Fibroblast of gingiva (primary cell): ENCODE results near the gene KIF27.
"Not testable (repeated sequence)": the region's sequence is repeated elsewhere in the genome, so short reads cannot be mapped to it uniquely, and the experiment has no call there.

Experiments used
- DNase-seq: peaks from one replicate; pipeline ENCODE4 v3.0.0-alpha.2; 2011; ENCODE audit warnings: low read depth

Gene KIF27

GRCh38 chr9:83933790-83934189 lies 12.6 kb upstream of the KIF27 start:
- DNase-seq = peak; percentile 89

DNA sequence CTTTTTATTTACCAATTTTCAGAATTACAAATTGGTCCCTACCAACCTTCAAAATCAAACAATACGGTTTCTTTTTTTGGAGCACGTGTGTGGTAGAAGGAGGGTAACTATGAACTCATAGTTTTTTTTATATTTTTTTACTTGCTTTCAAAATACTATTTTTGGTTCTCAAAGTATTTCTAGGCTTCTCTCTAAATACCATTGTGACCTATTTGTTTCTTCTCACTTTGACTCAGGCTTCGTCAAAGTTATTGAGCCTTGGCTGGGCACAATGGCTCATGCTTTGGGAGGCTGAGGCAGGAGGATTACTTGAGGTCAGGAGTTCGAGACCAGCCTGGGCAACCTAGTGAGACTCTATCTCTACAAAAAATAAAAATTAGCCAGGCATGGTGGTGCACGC lies 11.6 kb upstream of the KIF27 start:
- no peak for DNase-seq

DNA sequence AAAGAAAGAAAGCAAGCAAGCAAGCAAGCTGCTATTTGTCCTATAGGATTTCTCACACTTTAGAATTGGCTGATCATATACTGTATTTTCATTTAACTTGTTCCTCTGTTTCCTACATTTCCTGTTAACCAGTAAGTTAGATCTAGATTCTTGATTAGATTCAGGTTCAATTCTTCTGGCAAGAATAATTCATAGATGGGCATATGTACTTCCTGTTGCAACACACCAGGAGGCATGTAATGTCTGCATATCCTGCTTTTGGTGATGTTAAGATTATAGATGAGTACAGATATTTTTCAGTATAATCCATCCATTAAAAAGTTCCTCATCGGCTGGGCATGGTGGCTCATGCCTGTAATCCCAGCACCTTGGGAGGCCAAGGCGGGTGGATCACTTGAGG lies 10.8 kb upstream of the KIF27 start:
- no peak for DNase-seq

DNA sequence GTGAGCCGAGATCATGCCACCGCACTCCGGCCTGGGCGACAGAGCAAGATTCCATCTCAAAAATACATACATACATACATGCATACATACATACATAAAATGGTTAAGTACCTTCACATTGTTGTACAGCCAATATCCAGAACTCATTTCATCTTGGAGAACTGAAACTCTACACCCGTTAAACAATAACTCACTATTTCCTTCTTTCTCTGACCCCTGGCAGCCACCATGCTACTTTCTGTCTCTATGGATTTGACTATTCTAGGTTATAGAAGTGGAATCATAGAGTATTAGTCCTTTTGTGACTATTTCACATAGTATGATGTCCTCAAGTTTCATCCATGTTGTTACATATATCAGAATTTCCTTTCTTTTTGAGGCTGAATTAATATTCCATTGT lies 9.6 kb upstream of the KIF27 start:
- DNase-seq = no peak

DNA sequence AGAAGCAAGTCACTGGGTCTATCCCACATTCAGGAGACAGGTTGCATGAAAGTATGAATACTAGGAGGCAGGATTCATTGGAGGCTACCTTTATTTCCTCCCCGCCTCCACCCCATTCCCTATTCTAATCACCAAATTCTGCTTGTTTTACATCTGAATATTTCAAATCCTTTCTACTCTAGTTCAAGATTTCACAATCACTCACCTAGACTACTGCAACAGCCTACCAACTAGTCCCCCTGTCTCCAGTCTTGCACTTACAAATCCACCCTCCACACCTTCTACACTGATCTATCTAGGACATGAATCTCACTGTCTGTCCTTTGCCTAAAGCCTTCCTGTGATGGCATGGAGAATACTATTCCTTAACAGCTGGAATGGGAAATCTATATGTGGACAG lies 6.4 kb upstream of the KIF27 start:
- no peak for DNase-seq

GRCh38 chr9:83920469-83920926 lies 734 bp downstream of the KIF27 start:
- peak; percentile 6 for DNase-seq

DNA sequence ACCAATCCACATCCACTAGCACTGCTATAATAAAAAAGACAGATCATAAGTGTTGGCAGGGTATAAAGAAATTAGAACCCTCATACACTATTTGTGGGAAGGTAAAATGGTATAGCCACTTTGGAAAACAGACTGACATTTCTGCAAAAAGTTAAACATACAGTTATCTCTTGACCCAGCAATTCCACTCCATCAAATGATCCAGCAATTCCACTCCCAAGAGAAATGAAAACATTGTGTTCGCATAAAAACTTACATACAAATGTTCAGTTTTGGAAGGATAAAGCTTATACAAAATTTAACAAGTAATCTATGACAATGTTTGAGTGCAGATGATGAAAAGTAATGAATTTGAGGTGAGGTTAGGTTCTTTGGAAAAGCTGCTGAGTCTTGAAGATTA lies 2.1 kb downstream of the KIF27 start:
- DNase-seq = no peak

DNA sequence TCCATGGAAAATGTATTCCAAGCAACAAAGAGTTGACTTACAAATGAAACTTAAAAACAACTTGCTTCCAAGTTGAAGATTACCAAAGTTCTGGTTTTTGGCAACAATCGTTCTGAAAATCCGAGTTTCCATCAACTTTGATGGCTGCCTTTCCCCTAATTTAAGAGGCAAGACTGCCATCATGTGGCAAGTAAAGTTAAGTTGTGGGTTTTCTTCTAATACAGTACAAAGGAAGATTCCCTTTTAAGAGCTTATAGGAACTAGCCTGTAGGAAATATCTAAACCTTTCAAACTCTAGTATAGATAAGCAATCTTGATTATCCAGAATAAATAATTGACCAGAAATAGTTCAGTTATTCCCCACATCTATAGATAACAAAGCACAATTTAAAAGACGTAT lies 9.0 kb downstream of the KIF27 start:
- DNase-seq = peak; percentile 30

DNA sequence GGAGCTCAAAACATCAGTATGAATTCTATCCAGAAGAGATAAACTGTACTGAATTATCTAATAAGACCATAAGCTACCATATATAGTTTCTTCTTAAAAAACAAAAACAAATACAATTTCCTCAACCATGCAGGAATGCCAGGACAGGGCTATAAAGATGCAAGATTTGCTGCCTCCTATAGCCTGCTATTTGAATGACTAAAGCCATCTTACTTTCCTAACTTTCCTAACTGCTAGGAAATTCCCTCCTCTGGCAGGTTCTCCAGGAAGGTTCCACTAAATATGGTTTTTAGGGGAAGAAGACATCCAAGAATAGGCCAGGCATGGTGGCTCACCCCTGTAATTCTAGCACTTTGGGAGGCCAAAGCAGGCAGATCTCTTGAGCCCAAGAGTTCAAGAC lies 15.1 kb downstream of the KIF27 start:
- DNase-seq = no peak

DNA sequence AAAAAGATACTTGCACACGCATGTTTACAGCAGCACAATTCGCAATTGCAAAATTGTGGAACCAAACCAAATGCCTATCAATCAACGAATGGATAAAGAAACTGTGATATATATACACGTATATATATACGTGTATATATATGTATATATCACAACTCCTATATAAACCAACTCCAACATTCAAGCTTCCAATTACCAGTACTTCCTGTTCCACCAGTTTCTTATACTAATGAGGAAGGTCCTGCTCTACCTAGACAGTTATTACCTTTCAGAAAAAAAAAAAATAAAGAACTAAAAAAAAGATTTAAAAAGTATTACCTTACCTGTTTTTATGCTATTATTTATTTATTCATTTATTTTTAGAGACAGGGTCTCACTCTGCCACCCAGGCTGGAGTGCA lies 20.6 kb downstream of the KIF27 start:
- not testable (repeated sequence) for DNase-seq

DNA sequence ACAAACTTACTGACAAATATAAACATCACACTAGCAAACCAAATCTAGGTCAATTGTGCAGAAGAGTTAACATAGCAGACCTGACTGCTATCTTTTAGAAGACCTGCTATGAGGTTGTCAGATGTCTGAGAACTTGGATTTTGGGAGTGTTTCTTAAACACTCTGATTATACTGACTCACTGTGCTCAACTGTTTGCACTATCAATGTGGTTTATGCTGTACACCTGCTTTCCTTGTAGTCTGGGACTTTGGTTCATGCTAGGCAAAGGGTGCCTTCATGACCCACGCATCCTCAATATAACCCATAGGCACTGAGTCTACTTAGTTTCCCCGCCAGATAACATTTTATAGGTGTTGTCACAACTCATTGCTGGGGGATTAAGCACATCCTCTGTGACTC lies 26.9 kb downstream of the KIF27 start:
- not testable (repeated sequence) for DNase-seq

GRCh38 chr9:83886498-83886897 lies 34.7 kb downstream of the KIF27 start:
- not testable (repeated sequence) for DNase-seq

- peak; percentile 89 for DNase-seq
Observed at GRCh38 chr9:83885559-83886240, 35.5 kb downstream of the KIF27 start.

DNA sequence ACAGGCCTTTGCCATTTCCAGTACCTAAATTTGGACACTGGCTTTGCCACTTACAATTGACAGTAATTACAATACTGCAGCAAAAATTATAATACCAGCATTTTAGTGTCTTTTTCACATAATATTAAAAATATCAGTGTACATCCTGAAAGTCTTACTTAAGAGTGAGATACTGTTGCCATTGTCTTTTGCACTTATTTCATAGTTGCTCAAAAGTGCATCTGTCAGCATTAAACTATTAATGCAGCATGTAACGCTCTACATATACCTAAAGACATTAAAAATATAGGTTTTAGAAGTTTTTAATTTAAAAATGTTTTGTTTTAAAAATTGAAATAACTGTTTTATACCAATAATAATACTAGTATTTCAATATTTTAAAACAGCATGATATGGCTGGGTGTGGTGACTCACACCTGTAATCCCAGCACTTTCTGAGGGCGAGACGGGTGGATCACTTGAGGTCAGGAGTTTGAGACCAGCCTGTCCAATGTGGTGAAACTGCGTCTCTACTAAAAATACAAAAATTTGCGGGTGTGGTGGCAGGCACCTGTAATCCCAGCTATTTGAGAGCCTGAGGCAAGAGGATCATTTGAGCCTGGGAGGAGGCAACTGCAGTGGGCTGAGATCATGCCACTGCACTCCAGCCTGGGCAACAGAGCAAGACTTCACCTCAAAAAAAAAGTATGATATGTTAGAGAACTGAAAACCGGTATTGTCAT lies 39.4 kb downstream of the KIF27 start:
- DNase-seq = not testable (repeated sequence)

DNA sequence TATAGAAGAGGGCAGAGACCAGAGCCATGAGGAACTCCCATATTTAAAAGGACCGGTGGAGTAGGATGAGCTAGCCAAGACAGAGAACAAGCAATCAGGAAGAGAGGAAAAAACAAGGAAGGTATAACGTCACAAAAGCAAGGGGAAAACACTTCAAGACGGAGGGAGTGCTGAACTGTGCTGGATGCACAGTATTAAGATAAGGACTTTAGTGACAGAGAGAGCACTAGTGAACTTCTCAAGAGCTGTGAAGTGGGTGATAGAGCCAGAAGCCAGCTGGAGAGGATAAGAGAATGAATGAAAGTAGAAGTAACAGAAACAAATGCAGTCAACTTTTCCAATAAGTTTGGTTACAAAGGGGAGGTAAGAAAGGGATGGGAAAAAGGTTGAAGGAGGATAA lies 45.7 kb downstream of the KIF27 start:
- DNase-seq = not testable (repeated sequence)

- not testable (repeated sequence) for DNase-seq
Observed at GRCh38 chr9:83849895-83850294, 71.3 kb downstream of the KIF27 start.

DNA sequence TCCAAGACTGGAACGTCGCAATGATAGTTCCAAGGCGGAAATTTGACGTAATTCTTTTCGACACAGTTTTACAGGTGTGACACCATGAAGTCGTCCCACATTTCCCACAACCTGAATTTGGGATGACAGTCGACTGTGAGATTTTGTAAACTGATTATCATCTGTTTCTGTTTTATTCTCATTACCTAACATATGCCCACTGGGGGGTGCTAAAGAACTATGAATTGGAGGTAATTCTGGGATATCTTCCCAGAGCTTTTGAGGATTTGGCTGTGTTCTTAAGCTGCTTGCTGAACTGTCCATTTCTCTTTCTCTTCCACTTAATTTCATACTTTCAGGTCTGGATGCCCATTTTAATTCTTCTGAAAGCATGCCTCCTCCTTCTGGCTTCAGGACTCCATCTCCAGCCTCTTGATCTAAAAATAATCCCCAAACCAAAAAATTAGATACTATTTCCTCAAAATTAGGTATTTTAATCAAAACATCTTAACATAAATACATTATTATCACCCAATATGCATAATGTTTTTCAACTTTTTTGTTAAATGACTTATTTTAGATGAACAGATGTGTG lies 84.1 kb downstream of the KIF27 start:
- DNase-seq = not testable (repeated sequence)

DNA sequence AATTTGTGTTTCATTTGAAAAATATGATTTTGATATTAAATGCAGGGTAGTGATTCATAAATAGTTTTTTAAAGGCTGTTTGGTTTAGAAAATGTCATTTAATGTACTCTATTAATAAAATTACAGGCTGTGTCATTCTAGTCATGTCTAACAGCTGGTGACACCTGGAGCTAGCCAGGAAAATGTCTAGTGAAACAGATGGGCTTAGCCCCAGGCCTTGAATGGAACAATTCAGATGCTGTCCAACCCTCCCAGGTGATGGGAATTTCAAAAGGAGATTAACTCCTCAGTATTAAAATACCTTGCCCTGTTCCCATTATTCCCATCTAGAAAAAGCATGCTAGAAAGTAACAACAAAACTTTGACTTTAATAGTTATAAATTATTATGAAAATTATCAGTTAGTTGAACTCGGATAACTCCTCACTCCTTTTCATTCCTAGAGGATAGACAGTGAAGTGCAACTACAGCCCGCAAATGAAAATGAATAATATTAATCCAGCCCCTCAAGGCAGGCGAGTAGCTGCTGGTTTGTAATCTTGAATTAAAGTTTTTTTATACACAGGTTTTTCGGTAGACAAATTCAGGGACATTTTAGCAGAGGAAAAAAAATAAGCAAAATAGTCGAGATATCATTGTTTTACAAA lies 90.7 kb downstream of the KIF27 start:
- not testable (repeated sequence) for DNase-seq

DNA sequence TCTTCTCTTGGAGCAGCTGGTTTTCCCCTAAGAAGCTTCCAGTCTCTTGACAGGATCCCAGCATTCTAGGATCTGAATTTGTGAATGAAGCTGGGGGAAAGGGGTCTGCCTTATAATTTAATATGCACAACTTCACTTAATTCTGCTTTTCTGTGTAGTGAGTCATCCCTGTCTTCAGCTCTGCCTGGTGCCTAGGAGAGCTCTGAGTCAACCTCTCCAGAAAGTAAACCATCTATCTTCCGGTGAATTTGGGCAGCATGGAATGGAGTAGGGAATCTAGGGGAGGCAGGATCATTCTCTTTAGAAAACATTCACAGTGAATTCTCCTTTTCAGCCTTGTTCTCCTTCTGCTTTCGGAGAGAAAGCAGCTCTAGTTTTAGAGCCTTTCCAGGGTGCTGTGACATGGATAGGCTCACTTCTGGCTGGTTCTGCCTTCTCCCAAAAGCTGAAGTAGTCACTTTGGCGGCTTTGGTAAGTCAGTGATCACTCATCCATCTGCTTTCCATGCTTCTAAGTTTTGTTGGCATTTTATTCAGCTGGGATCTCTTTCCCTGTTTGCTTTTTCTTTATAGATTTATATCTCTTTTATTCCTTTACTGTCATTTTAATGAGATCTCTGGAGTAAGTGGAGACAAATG lies 96.1 kb downstream of the KIF27 start:
- DNase-seq = not testable (repeated sequence)

- DNase-seq = peak; percentile 28
Observed at GRCh38 chr9:83817356-83818278, 103.6 kb downstream of the KIF27 start, which contains the start of gene GKAP1. GKAP1 (minus strand) TSS chr9:83817769; CDS start chr9:83806517, 11,252 bp downstream.

DNA sequence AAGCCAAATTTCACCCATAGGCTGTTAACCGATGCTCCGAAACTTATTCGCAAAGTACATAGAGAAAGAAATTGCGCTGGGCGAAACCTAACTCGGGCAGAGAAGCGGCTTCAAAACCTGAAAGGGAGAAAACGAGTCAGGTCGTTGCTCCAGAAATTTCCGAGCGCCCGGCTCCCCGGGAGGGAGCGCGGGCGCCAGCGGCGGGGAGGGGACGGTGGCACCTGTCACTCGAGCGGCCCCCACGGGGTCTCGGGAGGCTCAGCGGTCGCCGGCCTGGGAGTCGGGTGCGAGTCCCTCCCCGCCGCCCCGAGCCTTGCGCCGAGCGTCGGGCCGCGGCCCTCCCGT lies 104.2 kb downstream of the KIF27 start:
- not testable (repeated sequence) for DNase-seq
